ENCODE data around the gene KCNC1.

DNA sequence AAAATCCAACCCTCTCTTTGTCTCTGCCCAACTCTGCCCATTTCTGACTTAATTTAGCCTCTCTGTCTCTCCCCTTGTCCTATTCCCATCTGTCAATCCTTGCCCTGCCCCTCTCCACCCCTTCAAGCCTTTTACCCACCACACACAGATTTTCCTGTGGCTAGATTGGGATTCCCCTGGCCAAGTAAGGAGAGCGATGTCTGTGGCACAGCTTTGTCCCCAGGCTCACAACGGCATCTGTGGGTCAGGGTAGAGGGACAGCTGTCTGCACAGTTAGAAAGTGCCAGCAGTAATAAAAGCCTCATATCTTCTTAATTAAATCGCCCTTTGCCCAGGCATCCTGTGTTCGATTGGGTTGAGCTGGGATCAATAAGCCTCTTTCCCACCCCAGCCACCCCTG, 1.3 kb upstream of the KCNC1 start:
- TF ChIP-seq POLR2A (IDR thresholded peaks at IDR 0.05; ENCODE audit: low read depth): no peak
- TF ChIP-seq, protein P1, sequence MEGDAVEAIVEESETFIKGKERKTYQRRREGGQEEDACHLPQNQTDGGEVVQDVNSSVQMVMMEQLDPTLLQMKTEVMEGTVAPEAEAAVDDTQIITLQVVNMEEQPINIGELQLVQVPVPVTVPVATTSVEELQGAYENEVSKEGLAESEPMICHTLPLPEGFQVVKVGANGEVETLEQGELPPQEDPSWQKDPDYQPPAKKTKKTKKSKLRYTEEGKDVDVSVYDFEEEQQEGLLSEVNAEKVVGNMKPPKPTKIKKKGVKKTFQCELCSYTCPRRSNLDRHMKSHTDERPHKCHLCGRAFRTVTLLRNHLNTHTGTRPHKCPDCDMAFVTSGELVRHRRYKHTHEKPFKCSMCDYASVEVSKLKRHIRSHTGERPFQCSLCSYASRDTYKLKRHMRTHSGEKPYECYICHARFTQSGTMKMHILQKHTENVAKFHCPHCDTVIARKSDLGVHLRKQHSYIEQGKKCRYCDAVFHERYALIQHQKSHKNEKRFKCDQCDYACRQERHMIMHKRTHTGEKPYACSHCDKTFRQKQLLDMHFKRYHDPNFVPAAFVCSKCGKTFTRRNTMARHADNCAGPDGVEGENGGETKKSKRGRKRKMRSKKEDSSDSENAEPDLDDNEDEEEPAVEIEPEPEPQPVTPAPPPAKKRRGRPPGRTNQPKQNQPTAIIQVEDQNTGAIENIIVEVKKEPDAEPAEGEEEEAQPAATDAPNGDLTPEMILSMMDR (IDR thresholded peaks at IDR 0.05): no peak
- TF ChIP-seq EP300 (IDR thresholded peaks at IDR 0.05): no peak

Measured in esophagus muscularis mucosa (tissue), 4 donors.